IPS DF 4.7 (cell line): ENCODE measurements around the gene TRAPPC3.
A peak's percentile ranks its signal among the peaks of the same experiment; 100 is the strongest.
"Not testable (repeated sequence)": the region's sequence is repeated elsewhere in the genome, so short reads cannot be mapped to it uniquely, and the experiment has no call there.

ENCODE experiments used
- DNase-seq: peaks from one replicate; pipeline ENCODE4 v3.0.0-alpha.2; 2013; ENCODE audit warnings: low spot score; ENCODE audit errors: extremely low read depth

The TRAPPC3 gene

GRCh38 chr1:36149237-36149972 lies at the start of gene TRAPPC3:
TSS of gene TRAPPC3 (minus strand) at chr1:36149486. CDS start at chr1:36149378, 108 bp downstream.
- DNase-seq: peak; percentile 99

DNA sequence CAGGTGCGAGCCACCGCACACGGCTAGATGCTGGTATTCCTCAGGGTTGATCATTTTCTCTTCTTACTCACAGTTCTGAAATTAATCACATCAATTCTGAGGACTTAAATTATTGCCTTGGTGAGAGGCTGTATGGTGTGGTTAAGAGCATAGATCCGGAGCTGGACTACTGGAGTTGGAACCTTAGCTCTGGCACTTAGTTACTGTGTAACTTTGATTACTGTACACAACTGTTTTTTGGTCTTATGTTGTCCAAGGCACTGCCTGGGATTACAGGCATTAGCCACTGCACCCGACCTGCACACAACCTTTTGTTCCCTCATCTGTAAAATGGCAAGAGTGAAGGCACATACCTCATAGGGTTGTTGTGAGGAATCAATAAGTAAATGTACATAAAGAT lies 49.4 kb upstream of the TRAPPC3 start:
- DNase-seq: no peak

GRCh38 chr1:36196805-36197204 lies 47.5 kb upstream of the TRAPPC3 start:
- not testable (repeated sequence) for DNase-seq

GRCh38 chr1:36187800-36188593 lies 38.7 kb upstream of the TRAPPC3 start:
- peak; percentile 88 for DNase-seq

GRCh38 chr1:36183309-36183856 lies 34.1 kb upstream of the TRAPPC3 start:
- DNase-seq: no peak

DNA sequence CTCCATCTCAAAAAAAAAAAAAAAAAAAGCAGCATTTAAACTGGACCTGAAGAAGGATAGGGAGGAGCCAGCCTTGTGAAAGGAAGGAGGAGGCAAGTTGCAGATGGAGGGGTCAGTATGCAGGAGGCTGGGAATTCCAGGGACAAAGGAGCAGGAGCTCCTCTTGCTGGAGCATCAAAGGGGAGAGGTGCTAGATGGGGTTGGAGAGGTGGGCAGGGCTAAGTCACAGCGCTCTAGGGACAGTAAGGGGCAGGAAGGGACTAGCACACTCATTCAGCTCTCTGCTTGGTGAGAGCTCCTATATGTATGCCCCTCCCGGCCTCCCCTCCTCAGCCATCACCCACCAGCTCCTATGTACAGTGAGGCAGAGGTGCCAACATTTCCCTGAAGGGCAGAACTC lies 33.4 kb upstream of the TRAPPC3 start:
- DNase-seq: no peak

DNA sequence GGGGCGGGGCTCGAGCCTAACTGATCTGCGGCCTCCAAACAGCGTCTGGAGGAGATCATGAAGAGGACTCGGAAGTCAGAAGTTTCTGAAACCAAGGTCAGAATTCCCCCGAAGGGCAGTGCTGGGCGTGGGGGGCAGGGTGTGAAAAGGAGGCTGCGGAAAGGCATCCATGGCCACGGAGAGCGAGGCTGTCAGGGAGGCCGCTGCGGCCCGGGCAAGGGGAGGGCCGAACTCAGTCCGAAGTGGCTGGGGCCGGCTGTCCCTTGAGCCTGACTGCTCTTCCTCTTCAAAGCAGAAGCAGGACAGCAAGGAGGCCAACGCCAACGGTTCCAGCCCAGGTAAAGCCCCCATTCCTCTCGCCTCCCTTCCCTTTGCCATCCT lies 29.9 kb upstream of the TRAPPC3 start:
- no peak for DNase-seq

DNA sequence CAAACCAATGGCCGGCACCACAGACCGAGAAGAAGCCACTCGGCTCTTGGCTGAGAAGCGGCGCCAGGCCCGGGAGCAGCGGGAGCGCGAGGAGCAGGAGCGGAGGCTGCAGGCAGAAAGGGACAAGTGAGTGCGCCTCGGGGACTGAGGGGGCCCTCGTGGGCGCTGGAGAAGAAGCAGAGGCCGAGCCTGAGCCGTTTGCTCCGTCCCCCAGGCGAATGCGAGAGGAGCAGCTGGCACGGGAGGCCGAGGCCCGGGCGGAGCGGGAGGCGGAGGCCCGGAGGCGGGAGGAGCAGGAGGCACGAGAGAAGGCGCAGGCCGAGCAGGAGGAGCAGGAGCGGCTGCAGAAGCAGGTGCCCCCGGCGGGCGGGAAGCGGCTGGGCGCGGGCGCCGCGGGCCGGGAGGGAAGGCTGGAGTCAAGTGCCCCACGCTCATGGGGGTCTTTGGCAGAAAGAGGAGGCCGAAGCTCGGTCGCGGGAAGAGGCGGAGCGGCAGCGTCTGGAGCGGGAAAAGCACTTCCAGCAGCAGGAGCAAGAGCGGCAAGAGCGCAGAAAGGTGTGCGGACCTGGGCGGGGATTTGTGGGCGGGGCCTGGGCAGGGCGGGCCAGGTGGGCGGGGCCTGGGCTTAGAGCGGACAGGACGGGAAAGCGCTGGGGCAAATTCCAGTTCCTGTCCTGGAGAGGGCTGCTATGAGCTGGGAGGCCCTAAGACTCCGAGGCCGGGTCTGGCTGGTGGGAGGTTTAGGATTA lies 29.4 kb upstream of the TRAPPC3 start:
- DNase-seq: no peak

- DNase-seq: no peak
Measured at GRCh38 chr1:36177589-36178431, 28.5 kb upstream of the TRAPPC3 start.

GRCh38 chr1:36176106-36176949 lies 27.0 kb upstream of the TRAPPC3 start:
- DNase-seq: no peak

DNA sequence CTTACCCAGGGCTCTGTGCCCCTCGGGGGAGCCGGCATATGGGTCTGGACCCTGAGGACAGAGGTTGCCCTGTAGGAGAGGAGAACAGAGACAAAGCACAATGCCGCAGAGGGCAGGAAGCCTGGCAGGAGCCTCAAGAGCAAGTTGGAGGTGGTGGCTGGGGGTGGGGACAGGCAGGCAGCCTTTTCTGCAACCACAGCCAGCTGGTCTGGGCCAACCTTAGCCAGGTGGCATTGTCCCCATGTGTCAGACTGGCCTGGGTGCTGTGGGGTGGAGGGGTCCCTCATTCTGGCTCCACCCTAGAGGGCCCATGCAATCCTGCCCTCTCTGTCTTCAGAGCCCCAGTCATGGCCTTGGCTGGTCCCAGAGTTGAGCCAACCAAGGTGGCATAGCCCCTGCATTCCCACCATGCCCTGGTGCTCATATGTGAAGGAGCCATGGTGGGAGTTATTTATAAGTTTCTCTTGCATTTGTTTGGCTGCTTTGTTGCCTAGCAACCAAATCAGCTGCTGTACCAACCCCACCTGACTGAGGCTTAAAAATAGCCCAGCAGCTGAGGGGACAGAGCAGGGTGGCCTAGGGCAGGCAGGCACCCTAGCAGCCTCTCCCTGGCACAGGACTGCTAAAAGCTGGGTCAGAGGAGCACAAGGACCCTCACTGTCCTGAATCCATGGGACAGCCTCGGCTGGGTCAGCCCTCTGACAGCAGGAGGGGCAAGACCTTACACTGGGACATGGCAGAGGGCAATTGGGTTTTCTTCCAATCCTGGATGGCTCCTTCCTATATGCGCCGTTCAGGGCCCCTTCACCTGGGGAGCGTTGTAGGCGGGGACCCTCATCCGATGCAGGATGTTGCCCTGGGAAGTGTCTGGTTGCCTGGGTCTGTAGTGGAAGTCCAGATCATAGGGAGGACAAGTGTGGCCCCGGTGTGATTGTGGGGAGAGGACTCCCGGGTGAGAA lies 26.1 kb upstream of the TRAPPC3 start:
- no peak for DNase-seq

- DNase-seq: no peak
Measured at GRCh38 chr1:36174713-36175112, 25.4 kb upstream of the TRAPPC3 start.

- no peak for DNase-seq
Measured at GRCh38 chr1:36172983-36173382, 23.7 kb upstream of the TRAPPC3 start.

- no peak for DNase-seq
Measured at GRCh38 chr1:36172017-36172747, 22.9 kb upstream of the TRAPPC3 start.

DNA sequence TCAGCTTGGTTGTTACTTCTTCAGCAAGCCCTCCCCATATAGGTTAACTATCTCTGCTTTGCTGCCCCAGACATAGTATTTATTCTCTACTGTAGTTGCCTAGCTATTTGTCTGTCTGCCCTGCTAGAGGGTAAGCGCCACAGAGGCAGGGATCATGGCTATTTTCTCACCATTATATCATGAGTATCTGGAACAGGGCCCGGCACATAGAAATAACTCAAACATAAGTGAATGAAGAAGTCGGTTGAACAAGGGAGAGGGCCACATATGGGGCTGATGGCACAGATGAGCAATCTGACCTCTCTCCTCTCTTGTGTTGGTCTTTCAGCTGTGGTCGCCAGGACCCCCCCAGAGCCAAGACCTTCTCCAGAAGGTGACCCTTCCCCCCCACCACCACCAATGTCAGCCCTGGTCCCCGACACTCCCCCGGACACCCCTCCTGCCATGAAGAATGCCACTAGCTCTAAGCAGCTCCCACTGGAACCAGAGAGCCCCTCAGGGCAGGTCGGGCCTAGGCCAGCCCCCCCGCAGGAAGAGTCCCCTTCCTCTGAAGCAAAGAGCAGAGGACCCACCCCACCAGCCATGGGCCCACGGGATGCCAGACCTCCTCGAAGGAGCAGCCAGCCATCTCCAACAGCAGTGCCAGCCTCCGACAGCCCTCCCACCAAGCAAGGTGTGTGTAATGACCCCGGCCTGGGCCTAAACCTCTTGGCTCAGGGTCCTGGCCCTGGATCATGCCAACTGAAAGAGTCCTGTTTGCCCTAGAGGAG lies 21.5 kb upstream of the TRAPPC3 start:
- DNase-seq: no peak

DNA sequence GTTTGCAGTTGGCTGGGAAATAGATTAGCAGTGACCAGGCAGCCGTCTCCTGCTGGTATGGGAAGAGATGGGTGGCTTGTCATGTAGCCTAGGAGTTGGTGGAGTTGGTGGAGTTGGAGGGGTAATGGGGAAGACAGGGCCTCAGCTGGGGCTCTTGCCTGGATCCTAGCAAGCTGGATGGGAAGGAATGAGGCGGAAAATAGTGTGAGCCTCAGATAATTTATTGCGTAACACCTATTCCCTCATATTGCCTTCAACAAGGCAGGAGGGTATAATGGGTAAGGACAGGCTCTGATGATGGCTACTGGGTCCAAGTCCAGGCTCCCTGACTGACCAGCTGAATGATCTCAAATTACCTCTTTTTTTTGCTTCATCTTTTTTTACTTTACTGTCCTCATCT lies 19.2 kb upstream of the TRAPPC3 start:
- DNase-seq: no peak
